ENCODE results near the gene EFCAB6.

EFCAB6 gene

DNA sequence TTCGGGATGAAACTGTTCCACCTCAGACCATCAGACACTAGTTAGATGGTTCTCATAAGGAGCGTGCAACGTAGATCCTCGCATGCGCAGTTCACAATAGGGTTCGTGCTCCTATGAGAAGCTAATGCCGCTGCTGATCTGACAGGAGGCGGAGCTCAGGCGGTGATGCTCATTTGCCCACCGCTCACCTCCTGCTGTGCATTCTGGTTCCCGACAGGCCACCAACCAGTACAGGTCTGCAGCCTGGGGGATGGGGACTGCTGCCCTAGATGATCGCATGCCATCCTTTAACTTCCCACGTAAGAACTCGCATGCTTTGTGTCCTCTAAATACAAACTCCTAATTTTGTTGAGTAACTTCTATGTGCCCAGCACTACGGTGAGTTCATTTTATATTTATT lies 62.6 kb downstream of the EFCAB6 start:
- DNase-seq (ENCODE audit: low spot score) = no peak

DNA sequence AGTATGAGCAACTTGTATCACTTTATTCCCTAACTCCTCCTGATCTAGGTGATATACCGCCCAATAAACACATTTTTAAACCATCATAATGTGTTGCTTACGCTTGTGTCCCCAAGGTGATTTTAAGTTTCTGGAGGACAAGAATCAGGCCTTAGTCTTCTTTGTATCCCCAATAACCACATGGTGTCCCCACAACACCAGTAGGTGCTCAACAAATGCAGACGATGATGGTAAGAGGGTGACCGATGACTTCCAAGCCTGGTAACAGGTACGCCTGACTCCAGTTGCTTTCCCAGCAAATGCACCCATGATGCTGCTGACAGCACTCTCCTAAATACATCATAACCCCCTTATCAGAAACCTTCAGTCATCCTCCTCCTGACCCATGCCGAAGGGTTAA lies 64.2 kb downstream of the EFCAB6 start:
- DNase-seq (ENCODE audit: low spot score) = no peak

DNA sequence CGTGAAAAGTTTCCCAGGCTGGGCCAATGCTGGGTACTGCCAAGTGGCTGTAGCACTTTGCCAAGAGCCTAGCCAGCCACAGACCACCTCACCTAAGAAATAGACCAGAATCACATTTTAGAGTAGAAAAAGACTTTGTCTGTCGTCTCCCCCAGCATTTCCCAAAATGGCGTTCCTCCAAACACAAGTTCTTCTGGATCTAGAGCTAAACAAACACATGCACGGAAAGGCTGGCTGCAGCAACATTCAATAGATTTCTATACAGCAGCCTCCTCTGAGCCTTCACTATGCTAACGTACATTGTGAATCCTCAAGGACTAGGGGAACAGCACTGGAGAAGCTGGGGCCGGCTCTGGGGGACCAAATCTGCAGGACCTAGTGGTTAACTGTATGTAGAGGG lies 65.0 kb downstream of the EFCAB6 start:
- no peak for DNase-seq (ENCODE audit: low spot score)

DNA sequence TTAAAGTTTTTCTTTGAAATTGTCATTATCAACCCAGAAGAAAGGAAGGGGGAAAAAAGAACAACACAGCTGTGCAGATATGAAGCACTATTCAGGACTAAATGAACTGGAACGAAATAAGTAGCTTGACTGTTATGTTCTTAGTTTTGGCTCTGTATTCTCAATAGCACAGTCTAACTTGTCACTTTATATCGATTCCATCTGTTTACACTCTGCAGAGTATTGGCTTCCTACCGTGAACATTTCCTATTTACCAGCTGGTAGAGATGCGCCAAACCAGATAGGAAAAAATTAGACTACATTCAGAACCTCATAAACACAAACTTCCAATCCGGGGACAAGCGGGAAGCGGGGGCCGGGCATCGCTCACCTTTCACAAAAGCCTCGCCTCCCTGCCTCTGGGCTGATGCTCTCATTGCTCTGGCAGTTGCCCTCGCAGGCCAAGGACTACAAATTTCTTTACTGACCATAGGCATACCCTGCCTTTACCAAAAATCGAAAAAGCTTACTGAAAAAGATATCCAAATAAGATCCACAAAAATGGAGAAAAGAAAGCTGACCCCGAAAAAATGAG lies 66.2 kb downstream of the EFCAB6 start:
- no peak for DNase-seq (ENCODE audit: low spot score)

DNA sequence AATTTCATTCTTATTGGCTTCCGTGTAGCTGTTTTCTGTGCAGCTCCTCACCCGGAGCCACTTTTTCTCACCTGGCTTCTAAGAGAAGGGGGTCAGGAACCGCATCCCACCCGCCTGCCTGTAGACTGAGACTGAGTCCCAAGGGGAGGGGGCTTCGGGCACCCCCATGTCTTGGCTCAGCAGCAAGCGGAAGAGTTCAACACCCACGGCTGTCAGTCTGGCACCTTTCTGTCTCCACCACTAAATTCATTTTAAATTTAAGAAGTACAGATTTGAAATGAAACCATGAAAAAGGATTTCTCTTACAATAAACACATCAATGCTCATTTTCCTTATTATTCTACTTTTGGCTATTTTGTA lies 66.7 kb downstream of the EFCAB6 start:
- no peak for DNase-seq (ENCODE audit: low spot score)

DNA sequence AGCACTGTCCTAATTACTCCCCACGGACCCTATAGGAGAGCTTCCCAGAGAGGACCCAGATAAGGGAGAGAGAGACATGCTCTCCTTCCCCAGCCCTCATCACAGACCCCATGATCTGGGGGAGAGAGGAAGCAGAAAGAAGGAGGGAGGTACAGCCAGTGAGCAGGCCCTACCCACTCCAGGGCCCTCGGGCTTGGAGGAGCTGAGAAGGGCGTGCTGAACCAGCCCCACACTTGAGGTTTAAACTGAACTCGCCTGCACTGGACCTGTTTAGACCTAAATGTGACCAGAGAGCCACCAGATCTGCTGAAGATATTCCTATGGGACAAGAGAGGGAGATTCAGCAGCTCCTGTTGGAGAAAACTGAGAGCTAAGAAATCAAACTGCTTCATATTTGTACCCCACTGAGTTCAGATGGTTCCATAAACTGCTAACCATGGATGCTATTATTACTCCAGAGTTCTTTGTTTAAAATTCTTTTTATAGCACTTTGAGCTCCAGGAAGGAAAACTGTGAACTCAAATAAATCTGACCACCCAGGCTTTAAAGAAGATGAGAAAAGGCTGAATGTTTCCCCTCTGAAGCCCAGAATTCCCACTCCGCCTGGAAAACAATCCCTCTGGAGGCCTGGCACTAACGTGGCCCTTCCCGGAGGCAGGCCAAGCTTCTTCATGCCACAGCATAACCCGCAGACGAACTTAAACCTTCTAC lies 67.2 kb downstream of the EFCAB6 start:
- no peak for DNase-seq (ENCODE audit: low spot score)

DNA sequence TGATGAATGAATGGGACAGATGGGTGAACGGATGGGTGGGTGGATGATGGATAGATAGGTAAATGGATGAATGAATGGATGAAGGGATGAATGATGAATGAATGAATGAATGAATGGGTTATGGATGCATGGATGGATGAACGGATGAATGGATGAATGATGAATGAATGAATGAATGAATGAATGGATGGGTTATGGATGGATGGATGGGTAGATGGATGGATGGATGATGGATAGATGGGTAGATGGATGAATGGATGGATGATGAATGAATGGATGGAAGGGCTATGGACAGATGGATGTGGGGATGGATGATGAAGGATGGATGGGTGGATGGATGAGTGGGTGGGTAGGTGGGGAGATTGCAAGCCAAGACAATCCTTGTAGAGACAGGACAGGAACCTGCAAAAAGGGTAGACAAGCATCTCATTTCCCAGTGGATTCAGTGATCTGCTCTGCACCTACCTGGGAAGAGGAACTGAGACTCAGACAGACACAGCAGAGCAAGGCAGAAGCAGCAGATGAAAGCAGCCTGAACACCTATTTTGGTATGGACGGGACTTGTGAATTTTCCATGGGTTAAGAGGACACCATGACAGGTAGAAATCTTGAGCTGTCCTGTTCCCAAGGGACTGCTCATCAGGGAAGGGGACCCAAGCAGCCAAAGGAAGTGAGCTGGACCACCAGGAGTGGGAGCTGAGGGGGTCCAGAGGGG lies 68.0 kb downstream of the EFCAB6 start:
- no peak for DNase-seq (ENCODE audit: low spot score)

DNA sequence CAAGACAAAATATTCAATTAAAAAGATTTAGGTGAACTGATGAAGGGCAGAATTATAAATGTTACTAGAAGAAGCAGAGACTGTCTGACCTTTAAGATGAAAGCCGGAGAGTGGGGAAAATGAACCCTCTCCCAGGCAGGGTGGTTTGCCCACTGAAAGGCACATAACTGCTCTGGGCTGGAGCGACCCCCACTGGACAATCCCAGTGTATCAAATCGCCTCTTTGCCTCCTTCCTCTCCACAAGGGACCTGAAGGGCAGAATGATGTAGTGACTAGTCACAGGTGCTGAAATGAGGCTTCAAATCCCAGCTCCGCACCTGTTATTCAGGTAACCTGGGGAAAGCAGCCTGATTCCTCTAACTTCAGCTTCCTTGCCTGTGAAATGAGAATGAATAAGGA lies 69.0 kb downstream of the EFCAB6 start:
- peak; percentile 5 for DNase-seq (ENCODE audit: low spot score)

DNA sequence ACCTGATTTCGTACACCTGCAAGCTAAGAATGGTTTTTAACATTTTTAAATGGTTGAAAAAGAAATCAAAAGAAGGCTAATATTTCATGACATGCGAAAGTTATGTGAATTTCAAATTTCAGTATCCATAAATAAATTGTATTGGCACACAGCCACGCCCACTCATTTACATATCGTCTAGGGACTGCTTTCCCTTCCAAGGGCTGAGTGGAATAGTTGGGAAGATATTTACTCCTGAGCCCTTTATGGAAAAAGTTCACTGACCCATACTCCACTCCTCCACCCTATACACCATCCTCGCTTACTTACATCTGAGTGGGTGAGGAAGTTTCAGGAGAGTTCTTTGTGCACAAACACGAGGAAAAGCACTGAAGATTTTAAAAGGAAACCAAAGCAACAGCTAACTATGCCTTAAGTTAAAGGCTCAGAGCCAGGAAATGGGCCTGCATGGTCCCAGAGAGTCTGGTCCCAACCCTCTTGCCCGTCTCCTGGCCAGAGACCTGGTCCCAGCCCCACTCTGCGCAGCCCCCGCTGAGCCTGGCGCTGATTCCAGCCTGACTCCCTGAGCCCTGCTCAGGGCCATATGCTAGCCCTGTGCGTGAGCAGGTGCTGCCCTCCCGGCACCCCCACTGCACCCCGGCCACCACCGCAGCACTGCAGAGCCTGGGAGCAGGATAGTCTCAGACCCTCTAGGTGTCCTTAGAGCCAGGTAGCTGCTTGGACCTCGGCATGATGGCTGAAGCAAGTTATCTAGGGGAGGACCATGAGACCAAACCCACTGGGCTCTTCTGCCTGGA lies 69.8 kb downstream of the EFCAB6 start:
- no peak for DNase-seq (ENCODE audit: low spot score)

DNA sequence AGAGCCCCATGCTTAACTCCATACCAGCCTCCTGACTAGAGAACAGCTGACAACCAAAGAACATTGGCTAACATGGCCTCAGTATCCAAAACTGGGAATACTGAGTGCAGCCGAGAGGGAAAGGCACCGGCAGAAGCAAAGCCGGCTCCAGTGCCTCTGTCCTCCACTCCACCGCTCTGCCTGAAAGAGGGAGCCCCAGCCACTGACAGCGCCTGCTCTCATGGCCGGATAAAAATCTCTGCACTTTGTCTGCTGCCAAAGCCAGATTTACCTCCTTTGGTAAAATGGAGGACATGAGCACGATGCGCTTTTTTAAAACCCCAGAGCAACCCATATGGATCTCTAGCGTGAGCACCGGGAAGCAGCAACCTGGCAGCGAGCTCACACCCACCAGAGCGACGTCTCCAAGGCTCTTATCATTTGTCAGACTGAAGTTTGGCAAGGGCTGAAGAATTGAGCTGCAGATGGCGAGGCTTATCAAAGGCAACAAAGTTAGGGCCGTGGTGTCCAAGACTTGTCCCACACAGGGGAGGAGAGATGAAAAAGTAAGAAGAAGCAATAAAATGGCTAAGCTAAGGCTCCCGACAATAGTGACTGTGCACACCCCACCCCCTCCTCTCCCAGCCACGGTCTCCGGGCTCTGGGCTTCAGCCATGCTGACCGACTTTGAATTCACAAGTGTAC lies 71.4 kb downstream of the EFCAB6 start:
- DNase-seq (ENCODE audit: low spot score) = no peak

DNA sequence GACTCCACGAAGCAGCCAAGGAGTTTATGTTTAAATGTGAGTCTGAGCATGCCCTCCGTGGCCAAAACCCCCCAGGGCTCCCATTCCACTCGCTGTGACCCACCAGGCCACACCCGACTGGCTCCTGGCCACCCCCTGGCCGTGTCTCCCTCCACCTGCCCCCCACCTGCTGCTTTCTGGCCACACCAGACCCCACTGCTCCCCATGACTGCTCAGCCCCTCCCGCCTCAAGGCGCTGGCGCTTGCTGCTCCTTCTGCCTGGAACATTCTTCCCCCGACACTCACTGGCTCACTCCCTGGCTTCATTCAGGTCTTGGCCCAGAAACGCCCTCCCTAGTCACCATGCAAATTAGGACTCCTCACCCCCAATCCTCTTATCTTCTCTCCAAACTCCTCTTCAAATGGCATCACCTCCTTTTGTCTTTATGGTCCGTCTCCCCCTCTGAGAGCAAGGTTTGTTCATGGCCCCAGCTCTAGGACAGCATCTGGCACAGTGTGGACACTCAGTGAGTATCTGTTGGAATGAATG lies 72.2 kb downstream of the EFCAB6 start:
- no peak for DNase-seq (ENCODE audit: low spot score)

DNA sequence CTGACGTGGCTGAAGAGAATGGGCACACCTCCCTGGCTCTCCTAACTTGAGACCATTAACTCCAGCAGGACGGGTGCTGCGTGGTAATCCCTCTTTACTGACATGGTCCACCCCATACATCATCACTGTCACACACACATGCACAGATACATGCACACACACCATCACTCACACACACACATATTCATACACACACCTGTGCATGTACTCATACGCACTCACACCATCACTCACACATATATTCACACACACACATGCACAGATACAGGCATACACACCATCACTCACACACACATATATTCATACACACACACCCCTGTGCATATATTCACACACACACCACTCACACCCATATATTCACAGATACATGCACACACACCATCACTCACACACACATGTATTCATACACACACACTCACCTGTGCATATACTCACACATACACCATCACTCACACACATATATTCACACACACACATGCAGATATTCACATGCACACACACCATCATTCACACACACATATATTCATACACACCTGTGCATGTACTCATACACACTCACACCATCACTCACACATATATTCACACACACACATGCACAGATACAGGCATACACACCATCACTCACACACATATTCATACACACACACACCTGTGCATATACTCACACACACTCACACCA lies 74.8 kb downstream of the EFCAB6 start:
- no peak for DNase-seq (ENCODE audit: low spot score)

DNA sequence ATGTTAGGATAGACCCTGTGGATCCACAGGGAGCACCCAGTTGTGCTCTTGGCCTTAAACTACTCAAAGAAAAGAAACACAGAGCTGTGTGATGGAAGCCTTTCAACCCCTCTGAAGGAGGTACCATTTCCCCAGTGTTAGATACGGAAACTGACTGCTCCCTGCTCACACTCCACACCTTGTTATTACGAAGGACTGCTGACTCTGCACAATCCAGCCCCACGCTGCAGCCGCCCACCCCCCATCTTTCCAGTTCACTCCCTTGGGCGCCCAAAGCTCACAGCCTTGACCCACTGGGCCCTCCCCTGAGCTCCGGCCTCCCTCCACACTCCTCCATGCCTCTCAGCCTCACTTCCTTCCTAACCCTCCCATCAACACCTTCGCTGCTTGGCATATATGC lies 75.5 kb downstream of the EFCAB6 start:
- DNase-seq (ENCODE audit: low spot score) = no peak

DNA sequence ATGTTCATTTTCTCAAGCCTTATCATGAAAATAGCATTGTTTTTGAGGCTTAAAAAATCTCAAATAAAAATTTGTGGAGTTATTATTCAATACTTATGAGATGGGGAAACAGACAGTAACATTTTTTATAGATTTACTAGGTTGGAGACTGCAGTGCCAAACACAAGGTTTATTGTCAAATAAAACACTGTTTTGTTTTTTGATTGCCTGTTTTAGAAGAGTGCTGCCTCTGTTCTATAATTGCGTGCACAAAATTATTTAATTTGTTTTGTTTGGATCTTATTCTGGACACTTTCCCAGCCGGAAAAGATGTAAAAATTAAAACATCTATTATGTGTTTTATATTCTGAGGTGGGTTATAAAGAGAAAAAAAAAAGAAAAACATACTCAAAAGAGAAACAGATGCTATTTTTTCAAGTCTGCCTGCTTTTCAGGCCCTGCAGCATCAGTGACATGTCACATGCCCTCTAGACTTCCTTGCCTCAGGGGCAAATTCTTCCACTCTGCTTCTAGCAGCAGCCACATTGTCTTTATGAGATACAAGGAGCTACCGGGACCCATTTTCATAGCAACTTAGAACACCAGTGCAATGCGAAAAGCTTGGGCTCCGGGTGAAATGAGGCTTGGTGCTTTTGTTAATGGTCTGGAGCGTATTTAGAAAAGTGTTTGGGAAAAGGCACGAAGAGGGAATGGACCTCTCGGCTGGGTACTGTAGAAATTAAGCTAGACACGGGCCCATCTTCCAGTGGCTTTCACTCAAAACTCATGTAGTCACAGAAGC lies 77.5 kb downstream of the EFCAB6 start:
- no peak for DNase-seq (ENCODE audit: low spot score)

DNA sequence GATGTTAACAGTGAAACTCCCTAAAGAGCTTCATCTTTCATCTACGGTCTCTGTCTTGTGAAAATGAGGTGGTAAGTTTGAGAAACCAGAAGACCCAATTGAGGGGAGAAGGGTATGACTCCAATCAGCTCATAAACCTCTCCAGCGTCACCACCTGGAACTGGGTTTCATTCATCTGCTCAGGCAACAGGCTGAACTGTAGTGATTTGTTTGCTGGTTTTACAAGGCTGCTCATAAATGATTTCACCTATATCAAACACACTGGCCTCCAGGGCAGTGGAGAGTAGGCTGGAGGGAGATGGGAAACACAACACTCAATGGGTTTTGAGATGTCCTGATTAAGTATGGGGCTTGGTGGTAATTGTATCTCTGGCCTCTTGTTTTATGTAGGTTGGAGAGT lies 79.0 kb downstream of the EFCAB6 start:
- no peak for DNase-seq (ENCODE audit: low spot score)

DNA sequence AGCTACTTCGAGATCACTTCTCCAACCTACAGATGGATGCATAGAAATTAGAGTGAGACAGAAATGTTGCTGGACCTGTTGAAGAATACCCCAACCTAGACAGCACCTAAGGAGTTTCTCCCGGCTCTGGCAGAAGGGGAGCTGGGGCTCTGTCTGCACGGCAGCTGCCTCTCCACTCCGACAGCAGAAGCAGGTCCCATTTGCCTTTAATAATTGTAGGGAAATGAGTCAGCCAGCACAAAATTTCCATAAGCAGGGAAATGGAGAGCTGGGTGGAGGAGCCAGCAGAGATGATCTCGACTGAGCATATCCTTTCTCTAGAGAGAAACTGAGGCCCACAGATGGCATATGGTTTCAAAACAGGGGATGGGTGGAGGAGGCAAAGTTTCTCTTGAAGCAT lies 80.1 kb downstream of the EFCAB6 start:
- no peak for DNase-seq (ENCODE audit: low spot score)

DNA sequence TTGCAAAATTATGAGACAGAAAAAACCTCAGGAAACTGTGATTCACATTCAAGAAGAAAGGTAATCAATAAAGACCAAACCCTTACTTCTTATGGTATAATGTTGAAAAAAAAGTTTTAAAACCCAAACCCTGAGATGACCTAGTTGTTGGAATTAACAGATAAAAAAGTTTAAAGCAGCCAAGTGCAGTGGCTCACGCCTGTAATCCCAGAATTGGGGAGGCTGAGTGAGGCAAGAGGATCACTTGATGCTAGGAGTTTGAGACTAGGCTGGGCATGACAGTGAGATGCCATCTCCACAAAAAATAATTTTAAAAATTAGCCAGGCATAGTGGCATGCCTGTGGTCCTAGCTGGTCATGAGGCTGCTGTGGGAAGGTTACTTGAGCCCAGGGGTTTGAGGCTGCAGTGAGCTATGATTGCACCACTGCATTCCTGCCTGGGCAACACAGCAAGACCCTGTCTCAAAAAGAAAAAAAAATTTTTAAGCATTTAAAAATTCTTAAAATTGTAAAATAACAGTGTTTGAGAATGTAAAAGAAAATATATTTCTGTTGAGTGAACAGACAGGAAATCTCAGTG lies 85.1 kb downstream of the EFCAB6 start:
- DNase-seq (ENCODE audit: low spot score) = no peak

DNA sequence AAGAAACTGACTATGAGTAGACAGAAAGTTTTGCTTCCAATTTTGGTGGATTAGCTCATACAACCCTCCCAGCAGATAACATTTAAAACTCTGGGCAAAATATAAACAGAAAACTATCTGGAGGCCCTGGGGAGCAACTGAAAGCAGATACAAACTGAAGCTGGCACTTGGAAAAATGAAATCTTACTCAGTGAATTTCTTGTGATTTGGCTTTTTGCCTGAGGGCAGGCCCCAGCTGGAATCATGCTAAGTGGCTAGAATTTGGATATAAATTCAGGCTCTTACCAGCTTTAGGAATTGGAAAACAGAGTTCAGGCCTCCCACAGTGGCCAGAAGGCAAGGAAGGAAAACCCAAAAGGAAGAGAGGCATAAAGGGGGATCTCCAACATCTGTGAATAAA lies 85.8 kb downstream of the EFCAB6 start:
- no peak for DNase-seq (ENCODE audit: low spot score)

DNA sequence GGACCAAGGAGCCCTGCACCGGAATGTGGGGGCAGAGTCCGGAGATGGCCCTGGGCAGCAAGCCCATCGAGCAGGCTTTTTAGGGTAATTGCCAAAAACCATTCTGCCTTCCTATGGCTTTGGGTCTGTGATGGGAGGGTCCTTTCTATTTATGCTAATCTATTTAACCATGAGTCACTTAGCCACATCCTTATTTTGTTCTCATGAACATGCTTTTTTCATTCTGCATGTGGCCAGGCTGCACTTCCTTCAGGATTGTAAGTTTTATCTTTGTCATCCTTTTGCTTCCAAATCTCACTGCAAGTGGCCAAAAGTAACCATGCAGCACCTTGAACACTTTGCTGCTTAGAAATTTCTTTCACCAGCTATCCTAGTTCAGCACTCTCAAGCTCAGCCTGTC lies 88.3 kb downstream of the EFCAB6 start:
- no peak for DNase-seq (ENCODE audit: low spot score)

DNA sequence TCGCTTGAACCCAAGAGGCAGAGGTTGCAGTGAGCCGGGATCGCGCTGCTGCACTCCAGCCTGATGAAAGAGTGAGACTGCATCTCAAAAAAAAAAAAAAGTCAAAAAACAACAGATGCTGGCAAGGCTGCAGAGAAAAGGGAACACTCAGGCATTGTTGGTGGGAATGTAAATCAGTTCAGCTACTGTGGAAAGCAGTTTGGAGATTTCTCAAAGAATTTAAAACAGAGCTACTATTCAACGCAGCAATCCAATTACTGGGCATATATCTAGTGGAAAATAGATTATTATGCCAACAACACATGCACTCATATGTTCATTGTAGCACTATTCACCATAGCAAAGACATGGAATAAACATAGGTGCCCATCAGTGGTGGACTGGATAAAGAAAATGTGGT lies 89.7 kb downstream of the EFCAB6 start:
- DNase-seq (ENCODE audit: low spot score) = no peak
